K562 (cell line): ENCODE results near the gene FARP2. TPM values are rescaled to one million over a fixed set of nuclear protein-coding genes. Genes with fewer than 3 reads are reported as not detected.
A peak's percentile ranks its signal among the peaks of the same experiment; 100 is the strongest.

Source experiments
- CBFA2T2 ChIP-seq: fragments of 450-650 bp; conservative IDR thresholded peaks from 2 replicates; pipeline ENCODE4 v1.6.1; 2017; ENCODE audit warnings: mild to moderate bottlenecking
- GABPB2 ChIP-seq: fragments of 250-450 bp; sonication (Bioruptor Pico); conservative IDR thresholded peaks from 2 replicates; pipeline ENCODE4 v1.5.1; 2021; ENCODE audit warnings: mild to moderate bottlenecking
- MBD2 ChIP-seq: sonication (generic); IDR thresholded peaks from 2 replicates; pipeline ENCODE4 v1.6.1; 2016; ENCODE audit warnings: low read depth, borderline replicate concordance
- MCM7 ChIP-seq, 2 experiments: fragments of 450-650 bp; IDR thresholded peaks; 2 replicates each; pipeline ENCODE4 v1.6.1; 2016 to 2018
- MGA ChIP-seq: fragments of 450-650 bp; IDR thresholded peaks from 2 replicates; pipeline ENCODE4 v1.6.1; 2016; ENCODE audit warnings: mild to moderate bottlenecking, moderate library complexity
- NR1H2 ChIP-seq: sonication (generic); formaldehyde crosslinking; IDR thresholded peaks from 2 replicates; pipeline ENCODE4 v1.4.0; 2020; ENCODE audit warnings: mild to moderate bottlenecking, missing genetic modification reagents
- POLR2G ChIP-seq: fragments of 200-400 bp; formaldehyde crosslinking; IDR thresholded peaks from 2 replicates; pipeline ENCODE4 v1.6.1; 2017; ENCODE audit warnings: low read depth, mild to moderate bottlenecking, antibody characterized with exemption, low read length, moderate library complexity
- RAD21 ChIP-seq, 2 experiments: fragments of 250-450 bp in 1 of 2; fragments of 450-650 bp in 1 of 2; sonication (Bioruptor Pico) in 1 of 2; formaldehyde crosslinking in 1 of 2; IDR thresholded peaks in 1 of 2; conservative IDR thresholded peaks in 1 of 2; 2 replicates each; pipeline versions ENCODE4 v1.4.0 to v1.8.0; 2020 to 2022; ENCODE audit warnings: mild to moderate bottlenecking in 2 of 2, moderate library complexity in 1 of 2
- RBM17 ChIP-seq: fragments of 200-400 bp; formaldehyde crosslinking; IDR thresholded peaks from 2 replicates; pipeline ENCODE4 v1.6.1; 2017; ENCODE audit warnings: low read depth, mild to moderate bottlenecking, low read length, borderline replicate concordance
- ZMIZ1 ChIP-seq, 2 experiments: fragments of 150-350 bp in 1 of 2; IDR thresholded peaks; 2 replicates each; pipeline ENCODE4 v1.6.1; 2012 to 2016; ENCODE audit warnings: low read depth in 2 of 2, low read length in 2 of 2, mild to moderate bottlenecking in 1 of 2, moderate library complexity in 1 of 2
- ZNF507 ChIP-seq: conservative IDR thresholded peaks from 2 replicates; pipeline ENCODE4 v1.6.1; 2017; ENCODE audit warnings: missing genetic modification characterization, missing compliant biosample characterization
- polyA plus RNA-seq, 8 experiments: library from polyadenylated mRNA; depleted of rRNA in 4 of 8; stranded (reverse) in 5 of 8; unstranded in 3 of 8; fragments of >200 nt; fragmentation: Nextera tagmentation in 2 of 8; fragmentation: Illumina TruSeq in 1 of 8; extraction: Ambion mirVana in 2 of 8; extraction: Trizol in 1 of 8; gene quantifications; 2 replicates each; pipeline versions ENCODE4 v1.2.1 to v1.2.3, GENCODE V29; 2011 to 2014; ENCODE audit warnings: inconsistent platforms in 1 of 8, missing spikeins in 1 of 8
- total RNA-seq, 7 experiments: library from RNA; depleted of rRNA in 6 of 7; stranded (reverse); fragments of >200 nt in 6 of 7; fragmentation: Illumina TruSeq in 2 of 7; extraction: Trizol in 2 of 7; gene quantifications; 2 replicates each; pipeline versions ENCODE4 v1.2.1 to v1.2.3, GENCODE V29; 2011 to 2021; ENCODE audit warnings: low replicate concordance in 1 of 7

FARP2 gene
- total and polyA plus RNA-seq, 9 of the 15 experiments (the other 6 are each of a cell fraction or from before 2014, with no cell fraction given) = 4.1 to 38.1 (median 21.1) TPM

GRCh38 chr2:241508240-241509154, 152.4 kb downstream of the FARP2 start, which contains the start of gene STK25 (continued):
- TF ChIP-seq ZMIZ1 (IDR thresholded peaks at IDR 0.05; ENCODE audit: low read depth in 2 of 2, low read length in 2 of 2) (no peak), RBM17 (no peak), MCM7 (IDR thresholded peaks at IDR 0.05) (no peak), NR1H2 (CRISPR knock-in tag) (no peak), RAD21 (CRISPR knock-in tag; conservative IDR thresholded peaks at IDR 0.05 in 1 of 2, IDR thresholded peaks at IDR 0.05 in 1 of 2) (no peak), GABPB2 (CRISPR knock-in tag) (no peak), MGA (peak; percentile 99), POLR2G (peak; percentile 90), CBFA2T2 (0 out of 2 replicates have a peak, but pooled peaks have one; percentile 28), ZNF507 (tag) (no peak), MBD2 (peak; percentile 73)
